ENCODE results near the gene UPK3BL2.
"Not testable (repeated sequence)": the region's sequence is repeated elsewhere in the genome, so short reads cannot be mapped to it uniquely, and the experiment has no call there.

DNA sequence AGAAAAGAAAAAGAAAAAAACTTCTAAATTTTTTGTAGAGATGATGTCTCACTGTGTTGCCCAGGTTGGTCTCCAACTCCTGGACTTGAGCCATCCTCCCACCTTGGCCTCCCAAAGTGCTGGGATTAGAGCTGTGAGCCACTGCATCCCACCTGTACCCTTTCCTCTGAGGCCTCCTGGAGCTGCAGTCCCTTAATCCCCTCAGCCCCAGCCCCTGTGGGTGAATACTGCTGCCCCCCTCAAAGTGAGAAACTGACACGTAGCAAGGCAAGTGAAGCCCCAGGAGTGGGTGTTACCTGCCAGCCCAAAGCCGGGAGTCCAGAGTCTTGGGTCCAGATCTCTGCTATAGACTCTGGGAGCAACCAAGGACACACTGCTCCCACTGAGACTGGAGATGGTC lies 18.7 kb downstream of the UPK3BL2 start:
- TF ChIP-seq, protein P1, sequence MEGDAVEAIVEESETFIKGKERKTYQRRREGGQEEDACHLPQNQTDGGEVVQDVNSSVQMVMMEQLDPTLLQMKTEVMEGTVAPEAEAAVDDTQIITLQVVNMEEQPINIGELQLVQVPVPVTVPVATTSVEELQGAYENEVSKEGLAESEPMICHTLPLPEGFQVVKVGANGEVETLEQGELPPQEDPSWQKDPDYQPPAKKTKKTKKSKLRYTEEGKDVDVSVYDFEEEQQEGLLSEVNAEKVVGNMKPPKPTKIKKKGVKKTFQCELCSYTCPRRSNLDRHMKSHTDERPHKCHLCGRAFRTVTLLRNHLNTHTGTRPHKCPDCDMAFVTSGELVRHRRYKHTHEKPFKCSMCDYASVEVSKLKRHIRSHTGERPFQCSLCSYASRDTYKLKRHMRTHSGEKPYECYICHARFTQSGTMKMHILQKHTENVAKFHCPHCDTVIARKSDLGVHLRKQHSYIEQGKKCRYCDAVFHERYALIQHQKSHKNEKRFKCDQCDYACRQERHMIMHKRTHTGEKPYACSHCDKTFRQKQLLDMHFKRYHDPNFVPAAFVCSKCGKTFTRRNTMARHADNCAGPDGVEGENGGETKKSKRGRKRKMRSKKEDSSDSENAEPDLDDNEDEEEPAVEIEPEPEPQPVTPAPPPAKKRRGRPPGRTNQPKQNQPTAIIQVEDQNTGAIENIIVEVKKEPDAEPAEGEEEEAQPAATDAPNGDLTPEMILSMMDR (IDR thresholded peaks at IDR 0.05; ENCODE audit: insufficient read depth, low read length) = not testable (repeated sequence)
- not testable (repeated sequence) for TF ChIP-seq GABPA (IDR thresholded peaks at IDR 0.05; ENCODE audit: low read depth)

Data from HL-60 (cell line).